Coronary artery (tissue), 2 donors: ENCODE results near the gene LASP1NB.

Source experiments
- DNase-seq: peaks from one replicate; pipeline ENCODE4 v3.0.0-alpha.2; 2017; ENCODE audit warnings: low spot score
- H3K27ac ChIP-seq, 2 donors: fragments of 200-600 bp; sonication (generic); one replicate each; pipeline ENCODE4 v1.5.1; 2016 to 2019
- H3K4me3 ChIP-seq: fragments of 200-600 bp; sonication (generic); 2 replicates; pipeline ENCODE4 v1.5.1; 2016; ENCODE audit warnings: mild to moderate bottlenecking, moderate library complexity
- TF ChIP-seq, protein P1 (sequence below): fragments of 200-600 bp; sonication (generic); IDR thresholded peaks from one replicate; pipeline ENCODE4 v1.5.1; 2019; ENCODE audit warnings: antibody characterized with exemption

Gene LASP1NB

DNA sequence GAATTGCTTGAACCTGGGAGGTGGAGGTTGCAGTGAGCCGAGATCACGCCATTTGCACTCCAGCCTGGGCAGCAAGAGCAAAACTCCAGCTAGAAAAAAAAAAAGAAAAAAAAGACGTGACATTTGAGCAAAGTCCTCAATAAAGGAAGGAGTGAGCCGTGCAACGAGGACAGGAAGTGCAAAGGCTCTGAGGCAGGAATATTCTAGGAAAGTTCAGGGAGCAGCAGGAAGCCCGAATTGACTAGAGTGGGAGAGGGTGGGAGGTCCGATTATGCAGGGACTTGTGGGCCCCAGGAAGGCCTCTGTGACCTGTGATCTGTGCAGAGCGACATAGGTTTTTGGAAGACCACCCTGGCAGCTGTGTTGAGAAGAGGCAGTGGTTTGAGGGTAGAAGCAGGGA is 8.6 kb upstream of the LASP1NB start:
- peak; percentile 21 for DNase-seq
- peak overlapping the region in 1 of 2 donors; percentile 23 for H3K27ac ChIP-seq

DNA sequence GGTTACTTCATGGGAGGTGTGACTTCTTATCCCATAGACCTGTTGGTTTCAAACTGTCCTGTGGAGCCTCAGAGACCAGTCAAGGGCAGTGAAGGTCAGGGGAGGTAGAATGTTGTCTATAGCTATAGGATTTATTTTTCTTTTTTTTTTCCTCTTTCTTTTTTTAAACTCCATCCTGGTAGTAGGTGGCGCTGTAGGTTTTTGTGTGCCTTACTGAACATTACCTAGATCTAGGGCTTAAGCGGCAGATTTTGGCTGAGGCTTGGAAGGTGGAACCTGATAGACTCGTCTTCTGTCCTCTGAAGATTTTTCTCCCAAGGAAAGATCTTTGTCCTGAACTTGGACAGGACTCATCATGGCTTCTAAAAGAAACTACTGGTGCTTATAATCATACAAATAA is 8.2 kb upstream of the LASP1NB start:
- H3K27ac ChIP-seq = peak overlapping the region in 1 of 2 donors; percentile 23

More for the DNA sequence above, 8.6 kb upstream of the LASP1NB start:
- no peak overlapping the region for H3K4me3 ChIP-seq
- TF ChIP-seq, protein P1, sequence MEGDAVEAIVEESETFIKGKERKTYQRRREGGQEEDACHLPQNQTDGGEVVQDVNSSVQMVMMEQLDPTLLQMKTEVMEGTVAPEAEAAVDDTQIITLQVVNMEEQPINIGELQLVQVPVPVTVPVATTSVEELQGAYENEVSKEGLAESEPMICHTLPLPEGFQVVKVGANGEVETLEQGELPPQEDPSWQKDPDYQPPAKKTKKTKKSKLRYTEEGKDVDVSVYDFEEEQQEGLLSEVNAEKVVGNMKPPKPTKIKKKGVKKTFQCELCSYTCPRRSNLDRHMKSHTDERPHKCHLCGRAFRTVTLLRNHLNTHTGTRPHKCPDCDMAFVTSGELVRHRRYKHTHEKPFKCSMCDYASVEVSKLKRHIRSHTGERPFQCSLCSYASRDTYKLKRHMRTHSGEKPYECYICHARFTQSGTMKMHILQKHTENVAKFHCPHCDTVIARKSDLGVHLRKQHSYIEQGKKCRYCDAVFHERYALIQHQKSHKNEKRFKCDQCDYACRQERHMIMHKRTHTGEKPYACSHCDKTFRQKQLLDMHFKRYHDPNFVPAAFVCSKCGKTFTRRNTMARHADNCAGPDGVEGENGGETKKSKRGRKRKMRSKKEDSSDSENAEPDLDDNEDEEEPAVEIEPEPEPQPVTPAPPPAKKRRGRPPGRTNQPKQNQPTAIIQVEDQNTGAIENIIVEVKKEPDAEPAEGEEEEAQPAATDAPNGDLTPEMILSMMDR = no peak

DNA sequence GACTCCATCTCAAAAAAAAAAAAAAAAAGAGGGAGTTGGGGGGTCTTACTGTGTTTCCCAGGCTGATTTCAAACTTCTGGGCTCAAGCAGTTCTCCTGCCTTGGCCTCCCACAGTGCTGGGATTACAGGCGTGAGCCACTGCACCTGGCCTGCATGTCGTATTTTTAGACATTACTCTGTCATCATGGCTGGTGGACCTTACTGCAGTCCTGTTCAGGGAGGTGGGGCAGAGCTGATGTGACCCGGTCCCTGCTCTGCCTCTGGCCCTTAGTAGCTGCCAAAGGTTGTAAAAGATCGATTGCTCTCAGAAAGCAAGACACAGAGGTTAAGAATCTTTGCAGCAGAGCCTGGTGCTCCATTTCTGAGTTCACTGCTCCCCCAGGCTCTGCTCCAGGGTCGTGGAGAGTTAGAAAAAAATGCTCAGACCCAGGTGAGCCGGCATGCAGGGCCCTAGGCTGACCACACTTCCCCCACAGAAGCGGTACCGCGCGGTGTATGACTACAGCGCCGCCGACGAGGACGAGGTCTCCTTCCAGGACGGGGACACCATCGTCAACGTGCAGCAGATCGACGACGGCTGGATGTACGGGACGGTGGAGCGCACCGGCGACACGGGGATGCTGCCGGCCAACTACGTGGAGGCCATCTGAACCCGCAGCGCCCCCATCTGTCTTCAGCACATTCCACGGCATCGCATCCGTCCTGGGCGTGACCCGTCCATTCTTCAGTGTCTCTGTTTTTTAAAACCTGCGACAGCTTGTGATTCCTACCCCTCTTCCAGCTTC is 7.1 kb upstream of the LASP1NB start:
- TF ChIP-seq, protein P1 = no peak
- Histone ChIP-seq H3K4me3 (no peak overlapping the region), H3K27ac (peak overlapping the region; percentile 79 to 90)
- peak; percentile 35 for DNase-seq

More for the DNA sequence above, 8.2 kb upstream of the LASP1NB start:
- TF ChIP-seq, protein P1 = no peak
- peak; percentile 5 for DNase-seq
- H3K4me3 ChIP-seq = no peak overlapping the region

DNA sequence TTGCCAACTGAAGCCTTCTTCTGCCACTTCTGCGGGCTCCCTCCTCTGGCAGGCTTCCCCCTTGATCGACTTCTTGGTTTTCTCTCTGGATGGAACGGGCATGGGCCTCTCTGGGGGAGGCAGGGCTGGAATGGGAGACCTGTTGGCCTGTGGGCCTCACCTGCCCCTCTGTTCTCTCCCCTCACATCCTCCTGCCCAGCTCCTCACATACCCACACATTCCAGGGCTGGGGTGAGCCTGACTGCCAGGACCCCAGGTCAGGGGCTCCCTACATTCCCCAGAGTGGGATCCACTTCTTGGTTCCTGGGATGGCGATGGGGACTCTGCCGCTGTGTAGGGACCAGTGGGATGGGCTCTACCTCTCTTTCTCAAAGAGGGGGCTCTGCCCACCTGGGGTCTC is 6.5 kb upstream of the LASP1NB start:
- Histone ChIP-seq H3K4me3 (no peak overlapping the region), H3K27ac (peak overlapping the region; percentile 79 to 90)
- TF ChIP-seq, protein P1 = no peak
- no peak for DNase-seq

DNA sequence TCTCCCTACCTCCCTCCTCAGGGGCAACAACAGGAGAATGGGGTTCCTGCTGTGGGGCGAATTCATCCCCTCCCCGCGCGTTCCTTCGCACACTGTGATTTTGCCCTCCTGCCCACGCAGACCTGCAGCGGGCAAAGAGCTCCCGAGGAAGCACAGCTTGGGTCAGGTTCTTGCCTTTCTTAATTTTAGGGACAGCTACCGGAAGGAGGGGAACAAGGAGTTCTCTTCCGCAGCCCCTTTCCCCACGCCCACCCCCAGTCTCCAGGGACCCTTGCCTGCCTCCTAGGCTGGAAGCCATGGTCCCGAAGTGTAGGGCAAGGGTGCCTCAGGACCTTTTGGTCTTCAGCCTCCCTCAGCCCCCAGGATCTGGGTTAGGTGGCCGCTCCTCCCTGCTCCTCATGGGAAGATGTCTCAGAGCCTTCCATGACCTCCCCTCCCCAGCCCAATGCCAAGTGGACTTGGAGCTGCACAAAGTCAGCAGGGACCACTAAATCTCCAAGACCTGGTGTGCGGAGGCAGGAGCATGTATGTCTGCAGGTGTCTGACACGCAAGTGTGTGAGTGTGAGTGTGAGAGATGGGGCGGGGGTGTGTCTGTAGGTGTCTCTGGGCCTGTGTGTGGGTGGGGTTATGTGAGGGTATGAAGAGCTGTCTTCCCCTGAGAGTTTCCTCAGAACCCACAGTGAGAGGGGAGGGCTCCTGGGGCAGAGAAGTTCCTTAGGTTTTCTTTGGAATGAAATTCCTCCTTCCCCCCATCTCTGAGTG is 5.9 kb upstream of the LASP1NB start:
- peak overlapping the region; percentile 79 to 90 for H3K27ac ChIP-seq
- no peak overlapping the region for H3K4me3 ChIP-seq
- TF ChIP-seq, protein P1 = no peak
- DNase-seq = peak; percentile 66

DNA sequence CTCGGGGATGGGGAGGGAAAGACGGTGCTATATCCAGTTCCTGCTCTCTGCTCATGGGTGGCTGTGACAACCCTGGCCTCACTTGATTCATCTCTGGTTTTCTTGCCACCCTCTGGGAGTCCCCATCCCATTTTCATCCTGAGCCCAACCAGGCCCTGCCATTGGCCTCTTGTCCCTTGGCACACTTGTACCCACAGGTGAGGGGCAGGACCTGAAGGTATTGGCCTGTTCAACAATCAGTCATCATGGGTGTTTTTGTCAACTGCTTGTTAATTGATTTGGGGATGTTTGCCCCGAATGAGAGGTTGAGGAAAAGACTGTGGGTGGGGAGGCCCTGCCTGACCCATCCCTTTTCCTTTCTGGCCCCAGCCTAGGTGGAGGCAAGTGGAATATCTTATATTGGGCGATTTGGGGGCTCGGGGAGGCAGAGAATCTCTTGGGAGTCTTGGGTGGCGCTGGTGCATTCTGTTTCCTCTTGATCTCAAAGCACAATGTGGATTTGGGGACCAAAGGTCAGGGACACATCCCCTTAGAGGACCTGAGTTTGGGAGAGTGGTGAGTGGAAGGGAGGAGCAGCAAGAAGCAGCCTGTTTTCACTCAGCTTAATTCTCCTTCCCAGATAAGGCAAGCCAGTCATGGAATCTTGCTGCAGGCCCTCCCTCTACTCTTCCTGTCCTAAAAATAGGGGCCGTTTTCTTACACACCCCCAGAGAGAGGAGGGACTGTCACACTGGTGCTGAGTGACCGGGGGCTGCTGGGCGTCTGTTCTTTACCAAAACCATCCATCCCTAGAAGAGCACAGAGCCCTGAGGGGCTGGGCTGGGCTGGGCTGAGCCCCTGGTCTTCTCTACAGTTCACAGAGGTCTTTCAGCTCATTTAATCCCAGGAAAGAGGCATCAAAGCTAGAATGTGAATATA is 4.8 kb upstream of the LASP1NB start:
- peak; percentile 75 for DNase-seq
- no peak overlapping the region for H3K4me3 ChIP-seq
- peak overlapping the region; percentile 79 to 90 for H3K27ac ChIP-seq
- TF ChIP-seq, protein P1 = no peak
